ENCODE data around the gene S100A7A. TPM values are rescaled to one million over a fixed set of nuclear protein-coding genes. Genes with fewer than 3 reads are reported as not detected.

The S100A7A gene
- total RNA-seq, 6 experiments from 2014 or later = not detected

- intact Hi-C loops (cut with DNase I) = no loop called here
- Histone ChIP-seq H3K27me3 (no peaks in the 10 kb centered on the region), H3K36me3 (no peaks in the 10 kb centered on the region), H3K4me1 (no peaks in the 10 kb centered on the region), H3K27ac (no peak overlapping the region), H3K4me3 (no peak overlapping the region), H3K9me3 (no peaks in the 10 kb centered on the region)
- DNase-seq (no peak), ATAC-seq (no peak)
- TF ChIP-seq CTCF (IDR thresholded peaks at IDR 0.05) (no peak), POLR2A (IDR thresholded peaks at IDR 0.05) (no peak)
Measured at GRCh38 chr1:153439273-153439672, 23.0 kb downstream of the S100A7A start.

- Histone ChIP-seq H3K36me3 (no peaks in the 10 kb centered on the region), H3K4me1 (no peaks in the 10 kb centered on the region), H3K4me3 (no peak overlapping the region), H3K27ac (no peak overlapping the region), H3K9me3 (no peaks in the 10 kb centered on the region), H3K27me3 (no peaks in the 10 kb centered on the region)
- intact Hi-C loops (cut with DNase I) = no loop called here
- no peak for DNase-seq
- TF ChIP-seq POLR2A (IDR thresholded peaks at IDR 0.05) (no peak), CTCF (IDR thresholded peaks at IDR 0.05) (no peak)
- no peak for ATAC-seq
- 33% methylated on average over 4 of the region's 9 CpGs for WGBS (ENCODE audit: insufficient coverage, low coverage, low lambda C conversion rate, missing lambda C conversion rate)
Measured at GRCh38 chr1:153441238-153441755, 25.0 kb downstream of the S100A7A start.

GRCh38 chr1:153443486-153443885, 27.2 kb downstream of the S100A7A start:
- Histone ChIP-seq H3K36me3 (no peaks in the 10 kb centered on the region), H3K27me3 (no peaks in the 10 kb centered on the region), H3K4me1 (no peaks in the 10 kb centered on the region), H3K4me3 (no peak overlapping the region), H3K27ac (no peak overlapping the region), H3K9me3 (no peaks in the 10 kb centered on the region)
- DNase-seq (no peak), ATAC-seq (no peak)
- WGBS (ENCODE audit: insufficient coverage, low coverage, low lambda C conversion rate, missing lambda C conversion rate) = no CpG with 5 or more reads among the region's 4 CpGs
- no peak for TF ChIP-seq CTCF (IDR thresholded peaks at IDR 0.05)
- TF ChIP-seq POLR2A (IDR thresholded peaks at IDR 0.05) = no peak
- intact Hi-C loops (cut with DNase I) = no loop called here

- DNase-seq (no peak), ATAC-seq (peak in 1 of 4 donors; percentile 11)
- no peaks in the 10 kb centered on the region for H3K36me3 ChIP-seq
- intact Hi-C loops (cut with DNase I) = no loop called here
- no CpG with 5 or more reads among the region's 5 CpGs for WGBS (ENCODE audit: insufficient coverage, low coverage, low lambda C conversion rate, missing lambda C conversion rate)
- TF ChIP-seq CTCF (IDR thresholded peaks at IDR 0.05) (no peak), POLR2A (IDR thresholded peaks at IDR 0.05) (no peak)
- no peaks in the 10 kb centered on the region for H3K27me3 ChIP-seq
- no peaks in the 10 kb centered on the region for H3K9me3 ChIP-seq
- no peaks in the 10 kb centered on the region for H3K4me1 ChIP-seq
- no peak overlapping the region for H3K4me3 ChIP-seq
- H3K27ac ChIP-seq = no peak overlapping the region
Measured at GRCh38 chr1:153444078-153444477, 27.8 kb downstream of the S100A7A start.
